Right renal cortex interstitium (tissue), 3 donors: ENCODE measurements around the gene KBTBD6. TPM values are rescaled to one million over a fixed set of nuclear protein-coding genes. Genes with fewer than 3 reads are reported as not detected.
A peak's percentile ranks its signal among the peaks of the same experiment; 100 is the strongest.
"Not testable (repeated sequence)": the region's sequence is repeated elsewhere in the genome, so short reads cannot be mapped to it uniquely, and the experiment has no call there.

Source experiments
- DNase-seq, 3 donors: peaks; one replicate each; pipeline ENCODE4 v3.0.0-alpha.2; 2013; ENCODE audit warnings: low read depth in 3 of 3, low spot score in 2 of 3
- polyA plus RNA-seq, 3 donors: library from polyadenylated mRNA; unstranded; fragments of 120-200 nt; gene quantifications; one replicate each; pipeline ENCODE4 v1.2.1, GENCODE V29; 2013; ENCODE audit not compliant: insufficient read length in 3 of 3

KBTBD6 gene, protein sequence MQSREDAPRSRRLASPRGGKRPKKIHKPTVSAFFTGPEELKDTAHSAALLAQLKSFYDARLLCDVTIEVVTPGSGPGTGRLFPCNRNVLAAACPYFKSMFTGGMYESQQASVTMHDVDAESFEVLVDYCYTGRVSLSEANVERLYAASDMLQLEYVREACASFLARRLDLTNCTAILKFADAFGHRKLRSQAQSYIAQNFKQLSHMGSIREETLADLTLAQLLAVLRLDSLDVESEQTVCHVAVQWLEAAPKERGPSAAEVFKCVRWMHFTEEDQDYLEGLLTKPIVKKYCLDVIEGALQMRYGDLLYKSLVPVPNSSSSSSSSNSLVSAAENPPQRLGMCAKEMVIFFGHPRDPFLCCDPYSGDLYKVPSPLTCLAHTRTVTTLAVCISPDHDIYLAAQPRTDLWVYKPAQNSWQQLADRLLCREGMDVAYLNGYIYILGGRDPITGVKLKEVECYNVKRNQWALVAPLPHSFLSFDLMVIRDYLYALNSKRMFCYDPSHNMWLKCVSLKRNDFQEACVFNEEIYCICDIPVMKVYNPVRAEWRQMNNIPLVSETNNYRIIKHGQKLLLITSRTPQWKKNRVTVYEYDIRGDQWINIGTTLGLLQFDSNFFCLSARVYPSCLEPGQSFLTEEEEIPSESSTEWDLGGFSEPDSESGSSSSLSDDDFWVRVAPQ
- polyA plus RNA-seq: 10 to 100 TPM; 19.6 to 20.6 (median 20.0) TPM

DNA sequence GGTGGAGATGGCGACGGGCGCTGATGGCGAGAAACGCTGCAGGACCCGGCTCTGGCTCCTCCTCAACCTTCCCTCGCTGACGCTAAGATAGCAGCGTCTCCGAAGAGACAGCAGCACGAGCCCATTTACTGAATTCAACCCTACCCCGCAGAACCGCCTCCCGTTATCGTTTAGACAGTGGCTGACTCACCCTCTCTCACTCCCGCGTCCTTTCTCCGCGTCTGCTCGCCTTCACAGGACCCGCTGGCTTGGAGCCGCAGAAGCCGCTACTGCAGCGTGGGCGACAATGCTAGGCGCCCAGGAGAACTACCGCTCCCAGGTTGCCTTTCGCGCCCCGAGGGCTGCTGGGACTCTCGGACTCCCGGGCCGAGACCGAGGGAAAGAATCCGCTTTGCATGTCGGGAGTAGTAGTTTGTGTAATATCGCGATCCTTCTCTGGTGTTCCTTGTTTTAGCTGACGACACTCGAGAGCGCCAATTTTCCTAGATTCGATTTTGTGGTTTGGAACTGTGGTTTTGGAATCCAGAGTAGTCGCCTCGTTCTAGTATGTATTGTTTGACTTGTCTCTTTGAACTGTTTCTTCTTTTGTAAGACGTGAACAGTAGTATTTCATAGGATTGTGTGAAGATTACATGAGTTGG is at the start of gene KBTBD6:
TSS of gene KBTBD6 (minus strand) at position 291 of the 641 bp plus-strand sequence. CDS start 291 bp downstream, outside the sequence.
- DNase-seq: peak; percentile 93 to 98 (median 95)

DNA sequence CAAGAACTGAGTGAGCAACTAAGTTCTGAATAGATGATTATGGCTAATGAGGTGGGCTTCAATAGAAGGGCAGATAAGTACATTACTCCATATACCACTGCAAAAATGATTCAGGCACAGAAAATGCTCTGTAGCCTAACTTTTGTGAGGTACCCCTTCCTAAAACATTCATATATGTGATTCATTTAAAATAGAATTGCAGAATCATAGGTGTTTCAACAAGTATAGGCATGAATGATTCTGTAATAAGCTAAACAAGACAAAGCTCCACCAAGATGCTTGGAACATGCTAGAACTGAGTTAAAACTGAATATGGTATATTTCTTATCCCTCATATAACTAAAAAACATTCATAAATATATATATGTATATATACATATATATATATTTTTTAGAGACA is 49.6 kb upstream of the KBTBD6 start:
- no peak for DNase-seq

DNA sequence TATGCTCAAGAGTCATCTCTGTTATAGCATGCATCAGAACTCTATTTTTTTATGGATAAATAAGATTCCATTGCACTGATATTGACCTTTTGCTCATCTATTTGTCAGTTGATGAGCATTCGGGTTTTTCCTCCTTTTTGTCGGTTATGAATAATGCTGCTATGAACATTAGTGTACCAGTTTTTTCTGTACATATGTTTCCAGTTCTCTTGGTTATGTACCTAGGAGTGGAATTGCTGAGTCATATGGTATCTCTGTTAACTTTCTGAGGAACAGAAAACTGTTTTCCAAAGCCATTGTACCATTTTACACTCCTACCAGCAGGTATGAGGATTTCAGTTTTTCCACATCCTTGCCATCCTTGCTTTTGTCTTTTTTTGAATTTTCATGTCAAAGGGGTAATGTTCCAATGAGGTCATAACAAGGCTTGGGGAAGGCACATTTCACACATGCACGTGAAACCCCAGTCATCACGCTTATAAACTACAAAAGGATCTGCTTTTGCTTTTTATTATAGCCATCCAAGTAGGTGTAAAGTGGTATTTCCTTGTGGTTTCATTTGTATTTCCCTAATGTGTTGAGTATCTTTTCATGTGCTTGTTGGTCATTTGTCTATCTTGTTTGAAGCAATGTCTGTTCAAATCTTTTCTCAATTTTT is 47.1 kb upstream of the KBTBD6 start:
- no peak for DNase-seq

DNA sequence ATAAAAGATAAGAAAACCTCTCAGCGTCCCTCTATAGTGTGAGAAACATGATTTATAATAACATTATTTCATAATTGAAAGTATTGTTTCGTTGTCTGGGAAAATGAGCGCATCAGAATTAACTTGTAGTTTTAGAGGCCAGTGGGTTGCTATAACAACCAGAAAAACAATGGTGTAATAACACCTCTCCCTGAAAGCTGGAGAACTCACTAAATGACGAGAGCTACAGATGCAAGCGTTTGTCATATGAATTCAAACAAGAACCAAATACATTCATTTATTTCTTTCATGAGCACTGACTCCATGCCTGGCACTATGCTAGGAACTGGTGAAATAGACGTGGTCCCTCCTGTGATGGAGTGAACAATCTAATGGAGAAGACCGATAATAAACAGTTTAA is 45.4 kb upstream of the KBTBD6 start:
- no peak for DNase-seq

DNA sequence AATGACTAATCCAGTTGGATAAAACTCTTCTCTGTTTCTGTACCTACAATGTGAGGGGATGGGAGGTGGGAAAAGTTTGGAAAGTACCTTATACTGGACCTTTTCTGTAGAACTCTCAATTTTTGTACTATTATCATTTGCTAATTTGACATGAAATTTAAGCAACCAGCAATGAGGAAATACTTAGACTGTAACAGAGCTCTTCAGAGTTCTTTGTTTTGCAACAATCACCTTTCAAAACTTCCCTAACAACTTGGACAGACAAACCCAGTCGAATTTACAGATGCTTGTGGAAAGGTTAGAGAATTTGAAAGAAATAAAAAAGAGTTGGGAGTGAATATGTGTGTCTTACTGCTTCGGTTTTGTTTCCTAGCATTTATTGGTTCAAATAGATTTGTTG is 45.0 kb upstream of the KBTBD6 start:
- DNase-seq: no peak

DNA sequence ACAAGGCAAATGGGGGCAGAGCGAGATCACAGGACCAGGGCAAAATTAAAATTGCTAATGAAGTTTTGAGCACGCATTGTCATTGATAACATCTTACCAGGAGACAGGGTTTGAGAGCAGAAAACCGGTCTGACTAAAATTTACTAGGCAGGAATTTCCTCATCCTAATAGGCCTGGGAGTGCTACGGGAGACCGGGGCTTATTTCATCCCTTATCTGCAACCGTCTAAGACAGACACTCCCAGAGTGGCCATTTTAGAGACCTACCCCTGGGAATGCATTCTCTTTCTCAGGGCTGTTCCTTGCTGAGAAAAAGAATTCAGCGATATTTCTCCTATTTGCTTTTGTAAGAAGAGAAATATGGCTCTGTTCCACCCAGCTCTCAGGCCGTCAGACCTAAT is 43.0 kb upstream of the KBTBD6 start:
- DNase-seq: not testable (repeated sequence)

DNA sequence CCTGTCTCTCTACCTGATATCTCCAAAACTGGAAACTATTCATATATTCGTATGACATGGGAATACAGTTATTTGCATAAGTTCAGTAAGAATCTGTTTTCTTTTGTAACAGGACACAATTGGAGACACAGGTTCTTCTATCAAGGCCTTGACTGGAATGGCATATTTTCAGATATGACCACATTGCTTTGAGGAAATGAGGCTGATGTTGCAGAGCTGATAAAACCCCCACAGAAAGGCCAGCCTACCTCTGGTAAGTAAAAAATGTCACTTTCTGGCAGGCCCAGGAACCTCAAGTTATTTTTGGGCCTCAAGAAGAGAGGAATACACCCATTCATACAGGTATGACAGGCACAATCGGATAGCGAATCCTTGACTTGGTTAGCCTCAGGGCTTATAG is 29.5 kb upstream of the KBTBD6 start:
- no peak for DNase-seq

DNA sequence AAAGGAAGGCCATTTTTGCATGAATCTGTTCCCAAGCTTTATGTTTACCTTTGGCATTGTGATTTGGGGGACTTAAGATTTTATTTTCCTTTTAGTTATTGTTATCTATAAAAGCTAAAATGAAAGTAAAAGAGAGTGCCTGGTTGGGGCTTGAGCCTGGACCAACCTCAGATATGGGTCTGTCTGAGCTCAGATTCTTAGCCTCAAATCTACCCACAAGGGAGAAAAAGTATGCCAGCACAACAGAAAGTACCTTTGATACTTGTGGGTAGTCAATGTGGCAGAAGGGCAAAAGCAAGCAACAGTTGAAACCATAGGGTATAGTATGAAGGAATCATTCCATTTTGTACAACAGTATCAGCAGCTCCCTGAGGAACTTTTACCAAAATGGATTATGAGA is 26.6 kb upstream of the KBTBD6 start:
- DNase-seq: no peak

DNA sequence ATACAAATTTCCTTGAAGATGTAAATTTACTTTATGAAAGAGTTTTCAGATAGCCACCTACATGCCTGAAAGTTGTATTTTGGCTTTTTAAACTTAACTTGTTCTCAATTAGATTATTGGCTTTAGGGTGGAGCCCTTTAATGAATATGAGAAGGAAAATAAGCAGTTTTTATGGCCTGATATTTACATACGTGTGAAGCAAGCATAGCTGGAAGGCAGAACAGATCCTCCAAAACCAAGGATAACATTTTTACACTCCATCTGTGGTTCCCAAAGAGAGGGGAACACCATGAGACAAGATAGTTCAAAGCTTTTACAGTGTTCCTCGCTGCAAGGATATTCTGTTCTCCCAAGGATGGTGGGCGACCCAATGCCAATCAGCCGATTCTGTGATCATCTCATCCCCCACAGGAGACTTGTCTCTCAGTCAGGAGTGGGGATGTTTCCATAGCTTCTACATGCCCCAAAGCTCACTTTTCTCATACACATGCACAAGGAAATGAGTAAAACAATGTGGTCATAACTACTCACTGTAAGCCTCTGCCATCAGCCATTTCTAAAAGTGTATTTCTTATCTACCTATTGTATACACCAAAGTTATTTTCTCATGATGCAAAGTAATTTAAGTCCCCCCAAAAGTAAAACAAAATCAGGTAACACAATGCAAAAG is 24.6 kb upstream of the KBTBD6 start:
- no peak for DNase-seq

DNA sequence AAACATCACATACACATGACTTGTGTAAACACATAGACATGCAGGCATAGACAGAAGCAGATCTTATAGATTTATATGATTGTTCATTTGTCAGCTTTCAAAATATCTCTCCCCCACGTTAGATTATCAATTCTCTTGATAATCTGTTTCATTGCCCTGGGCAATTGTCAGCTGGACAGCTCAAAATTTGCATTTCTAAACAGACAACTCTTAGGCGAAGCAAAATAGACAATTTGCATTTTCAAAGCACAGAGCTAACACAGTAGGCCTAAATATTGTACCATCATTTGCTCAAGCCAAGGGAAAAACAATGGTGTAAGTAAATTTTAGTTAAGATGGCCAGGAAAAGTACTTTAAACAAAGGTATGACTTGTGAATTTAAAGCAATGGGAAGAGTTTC is 24.0 kb upstream of the KBTBD6 start:
- no peak for DNase-seq

DNA sequence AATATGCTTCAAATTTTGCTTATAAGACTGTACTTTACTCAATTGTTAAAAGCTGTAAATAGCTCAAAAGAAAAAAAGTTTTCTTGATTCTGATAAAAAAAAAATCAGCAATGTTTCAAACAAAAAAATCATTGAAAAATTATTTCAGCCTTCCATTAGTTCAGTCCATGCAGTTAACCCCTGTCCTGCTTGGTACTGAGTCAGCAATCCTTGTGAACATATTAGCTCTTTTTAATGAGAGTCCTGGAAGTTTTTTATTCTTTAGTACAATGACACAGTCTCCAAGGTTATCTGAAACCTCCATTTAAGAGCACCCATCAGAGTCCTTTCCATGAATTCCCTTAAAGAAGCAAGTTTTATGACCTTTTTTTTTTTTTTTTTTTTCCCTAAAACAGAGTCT is 21.4 kb upstream of the KBTBD6 start:
- DNase-seq: no peak

DNA sequence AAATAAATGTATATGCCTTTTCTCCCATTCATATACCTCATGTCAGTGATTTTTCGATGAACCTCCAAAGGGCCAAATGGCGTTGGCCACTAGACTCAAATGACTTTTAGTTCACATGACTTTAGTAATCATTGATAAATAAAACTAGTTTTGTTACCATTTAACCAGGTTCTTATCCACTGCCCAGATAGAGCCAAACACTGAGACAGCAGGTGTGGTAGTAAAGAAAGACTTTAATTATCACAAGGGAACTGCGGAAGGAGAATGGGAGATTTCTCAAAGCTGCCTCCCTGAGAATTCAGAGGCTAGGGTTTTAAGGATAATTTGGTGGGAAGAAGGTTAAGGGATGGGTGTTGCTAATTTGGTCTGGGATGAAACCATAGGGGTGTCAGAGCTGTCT is 19.4 kb upstream of the KBTBD6 start:
- no peak for DNase-seq

DNA sequence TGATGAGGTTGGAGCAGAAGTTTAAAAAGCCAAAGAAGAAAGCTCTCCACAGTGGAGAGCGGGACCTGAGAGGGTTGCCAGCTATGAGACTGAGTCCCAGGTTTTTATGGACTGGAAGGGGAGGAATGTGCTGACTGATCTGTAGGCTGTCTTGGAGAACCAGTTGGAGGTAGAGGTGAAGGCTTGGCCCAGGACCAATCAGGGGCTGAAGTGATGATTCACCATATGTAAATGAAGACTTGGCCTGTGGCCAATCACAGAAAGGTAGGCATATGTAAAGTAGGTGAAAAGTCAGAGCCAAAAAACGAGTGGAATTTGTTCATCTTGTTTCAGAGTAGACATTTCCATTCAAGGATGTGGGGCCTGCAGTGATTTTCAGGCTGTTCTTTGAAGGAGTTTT is 17.5 kb upstream of the KBTBD6 start:
- DNase-seq: no peak

DNA sequence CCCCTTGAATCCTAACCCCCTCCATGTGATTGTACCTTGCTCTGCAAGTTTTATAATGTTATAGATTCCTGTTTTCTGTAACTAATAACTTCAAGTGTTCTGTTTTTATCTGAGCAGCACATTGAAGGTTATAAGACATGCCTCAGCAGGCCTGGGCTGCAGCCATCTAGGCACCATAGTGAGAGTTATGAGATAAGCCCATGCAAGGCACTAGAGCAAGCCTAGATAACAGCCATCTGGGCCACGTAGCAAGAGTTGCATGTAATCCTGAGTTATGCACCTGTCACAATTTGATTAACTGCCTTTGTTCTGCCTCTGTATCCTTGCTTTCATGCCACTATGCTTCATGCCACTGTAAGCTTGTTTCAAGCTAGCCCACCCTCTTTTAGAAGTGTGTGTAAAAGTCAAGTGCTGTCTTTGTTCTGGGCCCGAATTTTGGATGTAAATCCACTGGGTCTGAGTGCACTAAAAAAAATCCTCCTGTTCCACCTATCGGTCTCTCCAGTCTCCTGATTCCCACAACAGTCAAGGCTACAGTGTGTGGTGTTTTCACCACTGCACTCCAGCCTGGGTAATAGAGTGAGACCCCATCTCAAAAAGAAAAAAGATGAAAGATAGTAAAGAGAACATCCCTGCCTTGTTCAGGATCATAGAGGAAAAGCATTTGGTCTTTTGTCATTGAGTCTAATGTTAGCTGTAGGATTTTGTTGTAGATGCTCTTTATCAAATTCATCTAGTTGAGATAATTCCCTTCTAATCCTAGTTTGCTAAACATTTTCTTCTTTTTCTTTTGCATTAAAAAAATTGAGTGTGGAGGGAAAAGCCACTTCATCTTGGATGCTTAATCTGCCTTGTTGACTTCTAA is 16.0 kb upstream of the KBTBD6 start:
- DNase-seq: no peak

DNA sequence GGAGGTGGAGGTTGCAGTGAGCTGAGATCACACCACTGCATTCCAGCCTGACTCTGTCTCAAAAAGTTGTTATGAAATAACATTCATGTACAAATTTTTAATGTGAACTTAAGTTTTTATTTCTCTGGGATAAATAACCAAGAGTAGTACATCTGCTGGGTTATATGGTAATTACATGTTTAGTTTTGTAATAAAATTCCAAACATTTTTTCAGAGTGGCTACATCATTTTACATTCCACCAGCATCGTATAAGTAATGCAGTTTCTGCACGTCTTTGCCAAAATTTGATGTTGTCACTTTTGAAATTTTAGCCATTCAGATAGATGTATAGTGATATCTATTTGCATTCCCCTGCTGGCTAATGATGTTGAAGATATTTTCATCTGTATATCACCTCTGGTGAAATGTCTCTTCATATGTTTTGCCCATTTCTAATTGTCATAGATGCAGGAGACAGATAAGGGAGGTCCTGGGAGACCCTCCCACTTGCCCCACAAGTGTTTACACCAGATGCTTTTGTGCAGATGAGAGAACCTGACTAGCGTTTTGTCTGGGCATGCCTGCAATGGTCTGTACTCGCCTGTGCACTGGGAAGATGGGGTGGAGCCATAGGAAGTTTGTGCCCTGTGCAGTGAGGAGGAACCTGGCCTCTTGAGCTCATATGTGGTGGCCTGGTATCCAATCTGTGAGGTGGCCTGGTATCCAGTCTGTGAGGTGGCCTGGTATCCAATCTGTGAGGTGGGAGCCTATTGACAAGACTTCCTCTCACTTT is 12.7 kb upstream of the KBTBD6 start:
- DNase-seq: no peak

DNA sequence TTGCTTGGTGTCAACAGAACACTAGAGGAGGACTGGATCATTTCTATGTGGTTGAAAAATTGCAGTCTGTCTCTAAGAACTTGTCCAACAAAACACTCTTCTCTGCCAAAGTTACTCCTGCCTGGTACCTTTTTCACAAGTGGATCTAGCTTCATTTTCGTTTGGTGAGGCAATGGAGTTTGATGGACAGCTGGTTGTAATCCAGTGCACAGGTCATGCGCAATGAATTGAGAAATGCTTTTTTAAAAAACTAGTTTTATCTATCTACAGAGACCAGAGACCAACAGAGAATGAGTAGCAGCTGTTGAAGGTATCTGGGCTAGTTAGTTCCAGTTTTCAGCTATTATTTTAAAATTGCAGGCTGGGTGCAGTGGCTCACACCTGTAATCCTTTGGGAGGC is 12.0 kb upstream of the KBTBD6 start:
- no peak for DNase-seq

DNA sequence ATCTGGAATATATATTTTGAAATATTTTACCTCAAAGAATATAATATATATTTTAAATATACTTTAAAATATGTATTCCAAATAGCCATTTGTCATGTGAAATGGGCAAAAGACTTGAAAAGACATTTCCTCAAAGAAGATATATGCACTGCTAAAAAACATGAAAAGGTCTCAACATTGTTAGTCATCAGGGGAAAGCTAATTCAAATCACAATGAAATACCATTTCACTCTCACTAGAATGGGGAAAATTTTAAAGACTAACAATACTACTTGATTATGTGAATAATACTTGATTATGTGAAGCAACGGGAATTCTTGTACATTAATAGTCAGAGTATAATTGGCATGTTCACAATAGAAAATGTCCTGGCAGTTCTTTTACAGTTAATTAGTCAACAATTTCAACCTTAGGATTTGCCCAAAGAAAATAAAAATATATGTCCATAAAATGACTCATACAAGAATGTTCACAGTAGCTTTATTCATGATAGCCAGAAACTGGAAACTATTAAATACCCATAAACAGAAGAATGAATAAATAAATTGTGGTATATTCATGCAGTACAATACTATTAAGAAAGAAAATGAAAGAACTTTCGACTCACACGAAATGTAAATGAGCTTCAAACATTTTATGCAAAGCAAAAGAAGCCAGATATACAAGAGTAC is 6.8 kb upstream of the KBTBD6 start:
- no peak for DNase-seq

DNA sequence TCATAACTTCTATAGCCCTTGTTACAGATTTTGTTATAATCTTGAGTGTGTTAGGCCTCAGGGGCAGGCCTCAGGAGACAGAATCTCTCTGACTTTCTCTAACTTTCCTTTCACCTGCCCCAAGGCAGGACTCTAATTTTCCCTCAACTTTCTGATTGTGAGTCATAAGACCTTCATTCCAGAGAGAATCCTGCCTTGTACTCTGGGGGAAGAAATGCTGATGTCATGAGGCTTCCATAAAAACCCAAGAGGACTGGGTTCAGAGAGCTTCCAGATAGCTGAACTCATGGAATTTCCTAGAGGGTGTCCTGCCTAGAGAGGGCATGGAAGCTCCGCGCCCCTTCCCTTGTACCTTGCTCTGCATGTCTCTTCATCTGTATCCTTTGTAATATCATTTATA is 5.3 kb upstream of the KBTBD6 start:
- DNase-seq: no peak
